ENCODE data around the gene MAGI3.

DNA sequence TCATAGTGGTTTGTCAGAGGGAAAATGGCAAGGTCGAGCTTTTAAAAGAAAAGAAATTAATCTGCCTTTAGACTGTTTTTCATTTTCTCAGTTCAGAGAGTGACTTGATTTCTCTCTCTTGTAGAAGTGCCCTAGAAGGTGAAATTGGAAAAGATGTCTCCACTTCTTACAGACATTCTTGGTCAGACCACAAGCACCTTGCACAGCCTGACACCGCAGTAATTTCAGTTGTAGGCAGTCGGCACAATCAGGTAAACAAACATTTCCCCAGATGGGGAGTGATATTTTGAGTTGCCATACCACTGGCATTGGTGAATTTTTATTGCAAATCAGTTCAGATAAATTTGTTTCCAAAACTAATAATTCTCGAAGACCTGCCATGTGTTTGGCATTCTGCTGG, 282.2 kb downstream of the MAGI3 start:
- TF ChIP-seq, protein P1, sequence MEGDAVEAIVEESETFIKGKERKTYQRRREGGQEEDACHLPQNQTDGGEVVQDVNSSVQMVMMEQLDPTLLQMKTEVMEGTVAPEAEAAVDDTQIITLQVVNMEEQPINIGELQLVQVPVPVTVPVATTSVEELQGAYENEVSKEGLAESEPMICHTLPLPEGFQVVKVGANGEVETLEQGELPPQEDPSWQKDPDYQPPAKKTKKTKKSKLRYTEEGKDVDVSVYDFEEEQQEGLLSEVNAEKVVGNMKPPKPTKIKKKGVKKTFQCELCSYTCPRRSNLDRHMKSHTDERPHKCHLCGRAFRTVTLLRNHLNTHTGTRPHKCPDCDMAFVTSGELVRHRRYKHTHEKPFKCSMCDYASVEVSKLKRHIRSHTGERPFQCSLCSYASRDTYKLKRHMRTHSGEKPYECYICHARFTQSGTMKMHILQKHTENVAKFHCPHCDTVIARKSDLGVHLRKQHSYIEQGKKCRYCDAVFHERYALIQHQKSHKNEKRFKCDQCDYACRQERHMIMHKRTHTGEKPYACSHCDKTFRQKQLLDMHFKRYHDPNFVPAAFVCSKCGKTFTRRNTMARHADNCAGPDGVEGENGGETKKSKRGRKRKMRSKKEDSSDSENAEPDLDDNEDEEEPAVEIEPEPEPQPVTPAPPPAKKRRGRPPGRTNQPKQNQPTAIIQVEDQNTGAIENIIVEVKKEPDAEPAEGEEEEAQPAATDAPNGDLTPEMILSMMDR (IDR thresholded peaks at IDR 0.05), result no peak
- no peak for TF ChIP-seq SREBF2 (IDR thresholded peaks at IDR 0.05)
- TF ChIP-seq, protein P2, sequence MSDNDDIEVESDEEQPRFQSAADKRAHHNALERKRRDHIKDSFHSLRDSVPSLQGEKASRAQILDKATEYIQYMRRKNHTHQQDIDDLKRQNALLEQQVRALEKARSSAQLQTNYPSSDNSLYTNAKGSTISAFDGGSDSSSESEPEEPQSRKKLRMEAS (IDR thresholded peaks at IDR 0.05), result no peak
- TF ChIP-seq SMC3 (IDR thresholded peaks at IDR 0.05), result no peak
- TF ChIP-seq KDM1A (IDR thresholded peaks at IDR 0.05; ENCODE audit: low read depth), result no peak
- no peak for TF ChIP-seq ZFP36 (IDR thresholded peaks at IDR 0.05; ENCODE audit: borderline replicate concordance, partially characterized antibody)
- no peak for TF ChIP-seq KDM5A (IDR thresholded peaks at IDR 0.05)
- no peak for TF ChIP-seq EHF (CRISPR knock-in tag; IDR thresholded peaks at IDR 0.05)
- TF ChIP-seq BHLHE40 (IDR thresholded peaks at IDR 0.05; ENCODE audit: low read depth, low read length), result no peak
- TF ChIP-seq, protein P3, sequence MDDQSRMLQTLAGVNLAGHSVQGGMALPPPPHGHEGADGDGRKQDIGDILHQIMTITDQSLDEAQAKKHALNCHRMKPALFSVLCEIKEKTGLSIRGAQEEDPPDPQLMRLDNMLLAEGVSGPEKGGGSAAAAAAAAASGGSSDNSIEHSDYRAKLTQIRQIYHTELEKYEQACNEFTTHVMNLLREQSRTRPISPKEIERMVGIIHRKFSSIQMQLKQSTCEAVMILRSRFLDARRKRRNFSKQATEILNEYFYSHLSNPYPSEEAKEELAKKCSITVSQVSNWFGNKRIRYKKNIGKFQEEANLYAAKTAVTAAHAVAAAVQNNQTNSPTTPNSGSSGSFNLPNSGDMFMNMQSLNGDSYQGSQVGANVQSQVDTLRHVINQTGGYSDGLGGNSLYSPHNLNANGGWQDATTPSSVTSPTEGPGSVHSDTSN (IDR thresholded peaks at IDR 0.05), result no peak
- TF ChIP-seq RNF2 (IDR thresholded peaks at IDR 0.05; ENCODE audit: borderline replicate concordance, low read depth), result no peak
- TF ChIP-seq POLR2A (IDR thresholded peaks at IDR 0.05; ENCODE audit: low read length), result no peak
- TF ChIP-seq EP300 (IDR thresholded peaks at IDR 0.05), result no peak
- TF ChIP-seq, protein P4, sequence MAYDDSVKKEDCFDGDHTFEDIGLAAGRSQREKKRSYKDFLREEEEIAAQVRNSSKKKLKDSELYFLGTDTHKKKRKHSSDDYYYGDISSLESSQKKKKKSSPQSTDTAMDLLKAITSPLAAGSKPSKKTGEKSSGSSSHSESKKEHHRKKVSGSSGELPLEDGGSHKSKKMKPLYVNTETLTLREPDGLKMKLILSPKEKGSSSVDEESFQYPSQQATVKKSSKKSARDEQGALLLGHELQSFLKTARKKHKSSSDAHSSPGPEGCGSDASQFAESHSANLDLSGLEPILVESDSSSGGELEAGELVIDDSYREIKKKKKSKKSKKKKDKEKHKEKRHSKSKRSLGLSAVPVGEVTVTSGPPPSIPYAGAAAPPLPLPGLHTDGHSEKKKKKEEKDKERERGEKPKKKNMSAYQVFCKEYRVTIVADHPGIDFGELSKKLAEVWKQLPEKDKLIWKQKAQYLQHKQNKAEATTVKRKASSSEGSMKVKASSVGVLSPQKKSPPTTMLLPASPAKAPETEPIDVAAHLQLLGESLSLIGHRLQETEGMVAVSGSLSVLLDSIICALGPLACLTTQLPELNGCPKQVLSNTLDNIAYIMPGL (CRISPR knock-in tag; IDR thresholded peaks at IDR 0.05; ENCODE audit: borderline replicate concordance), result no peak

All from A549 (cell line).